Pancreas (tissue), 10 donors: ENCODE data around the gene MDFIC. TPM values are rescaled to one million over a fixed set of nuclear protein-coding genes. Genes with fewer than 3 reads are reported as not detected.

Experiments
- ATAC-seq, 4 donors: fragments of 200-7000 bp; cut with Tn5 transposase; one replicate each; pipeline versions ENCODE4 v1.8.0 to v1.9.1; 2020; ENCODE audit warnings: mild to moderate bottlenecking in 4 of 4, moderate library complexity in 4 of 4
- DNase-seq, 6 donors: peaks; one replicate each; pipeline ENCODE4 v3.0.0-alpha.2; 2020
- FAIRE-seq: peaks from 2 replicates; lab custom pipeline; 2012; peaks lifted over from hg19 to GRCh38; lab: Jason Lieb, UNC
- H3K27ac ChIP-seq, 4 donors: fragments of 200-600 bp; sonication (generic); 1 replicate in 3 of 4; 2 replicates in 1 of 4; pipeline versions ENCODE4 v1.5.0 to v1.8.0; 2020
- H3K27me3 ChIP-seq, 4 donors: fragments of 200-600 bp; one replicate each; pipeline ENCODE4 v1.8.0; 2021
- H3K36me3 ChIP-seq, 3 donors: fragments of 200-600 bp; sonication (generic) in 1 of 3; one replicate each; pipeline versions ENCODE4 v1.5.0 to v1.8.0; 2020 to 2021
- H3K4me1 ChIP-seq, 3 donors: fragments of 200-600 bp; one replicate each; pipeline ENCODE4 v1.8.0; 2021
- H3K4me3 ChIP-seq, 4 donors: fragments of 200-600 bp; sonication (generic) in 2 of 4; one replicate each; pipeline versions ENCODE4 v1.5.0 to v1.8.0; 2020 to 2021
- H3K9me3 ChIP-seq, 4 donors: fragments of 200-600 bp; one replicate each; pipeline ENCODE4 v1.8.0; 2021
- CTCF ChIP-seq, 4 donors: fragments of 200-600 bp; sonication (generic) in 3 of 4; IDR thresholded peaks; one replicate each; pipeline versions ENCODE4 v1.5.0 to v1.8.0; 2021; ENCODE audit warnings: antibody characterized with exemption in 4 of 4
- WGBS, 2 donors: extraction: QIAGEN DNeasy Blood & Tissue Kit; methylation state at CpG; one replicate each; pipeline ENCODE4 v1.1.7; 2013; 5-methylcytosine and 5-hydroxymethylcytosine counted together
- intact Hi-C, 3 donors: fragments of 100-400 bp; cut with DNase I; formaldehyde crosslinking; loops; one replicate each; pipeline versions ENCODE4 v1.11.1 to v1.14.2; 2022
- polyA plus RNA-seq, 2 donors: library from polyadenylated mRNA; stranded (reverse); fragments of 200-250 nt; gene quantifications; one replicate each; pipeline ENCODE4 v1.2.3, GENCODE V29; 2013
- total RNA-seq, 6 donors: library from RNA; stranded (reverse); fragmentation: NEBNext Ultra II Directional in 4 of 6; extraction: Animal tissue kit (Norgen Biotek cat#: 25700) in 4 of 6; gene quantifications; one replicate each; pipeline versions ENCODE4 v1.2.1 to v1.2.4, GENCODE V29; 2021 to 2023
- donor health status: healthy with polysubstance abuse.
- donor health status: DM: no; HTN: no; CAD: no; lungs with moderate emphysema.
- donor health status: DM: no; HTN: no; CAD: no.
- donor health status: control.
- donor health status: control.
- donor health status: Bipolar disorder and iron deficiency.
- donor health status: DM: yes; HTN: yes; CAD: no.
- donor health status: DM: no; HTN: no; CAD: no.
- donor health status: DM: no; HTN: no; CAD: no.
- donor health status: DM: yes; HTN: yes; CAD: no.

MDFIC gene
- total and polyA plus RNA-seq, 8 donors = 3.1 to 12.3 (median 4.8) TPM

DNA sequence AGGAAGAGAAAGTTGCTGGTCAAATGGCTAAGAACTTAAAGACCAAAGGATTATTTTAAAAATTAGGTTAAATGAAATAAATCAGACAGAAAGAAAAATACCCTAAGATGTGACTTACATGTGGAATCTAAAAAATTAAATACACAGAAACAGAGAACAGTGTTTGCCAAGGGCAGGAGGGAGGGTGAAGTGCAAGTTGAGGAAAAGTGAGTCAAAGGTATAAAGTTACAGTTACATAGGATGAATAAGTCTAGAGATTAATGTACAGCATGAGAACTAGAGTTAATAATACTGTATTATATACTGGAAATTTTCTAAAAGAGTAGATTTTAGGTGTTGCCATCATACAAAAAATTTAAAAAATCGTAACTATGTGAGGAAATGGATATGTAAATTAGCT lies 146.3 kb downstream of the MDFIC start:
- no peak for DNase-seq
- Histone ChIP-seq H3K4me1 (peaks cover 0 to 3% (median 0%) of the 10 kb centered on the region in 3 donors), H3K36me3 (no peaks in the 10 kb centered on the region), H3K27ac (no peak overlapping the region), H3K27me3 (no peaks in the 10 kb centered on the region), H3K9me3 (no peaks in the 10 kb centered on the region), H3K4me3 (no peak overlapping the region)
- FAIRE-seq = no peak
- WGBS, 2 donors = 88 to 91% methylated on average over 1 of the region's 1 CpG
- no peak for ATAC-seq
- TF ChIP-seq CTCF (IDR thresholded peaks at IDR 0.05) = no peak
- intact Hi-C loops = no loop called here
